ENCODE data around the gene SDK1.

Gene SDK1

DNA sequence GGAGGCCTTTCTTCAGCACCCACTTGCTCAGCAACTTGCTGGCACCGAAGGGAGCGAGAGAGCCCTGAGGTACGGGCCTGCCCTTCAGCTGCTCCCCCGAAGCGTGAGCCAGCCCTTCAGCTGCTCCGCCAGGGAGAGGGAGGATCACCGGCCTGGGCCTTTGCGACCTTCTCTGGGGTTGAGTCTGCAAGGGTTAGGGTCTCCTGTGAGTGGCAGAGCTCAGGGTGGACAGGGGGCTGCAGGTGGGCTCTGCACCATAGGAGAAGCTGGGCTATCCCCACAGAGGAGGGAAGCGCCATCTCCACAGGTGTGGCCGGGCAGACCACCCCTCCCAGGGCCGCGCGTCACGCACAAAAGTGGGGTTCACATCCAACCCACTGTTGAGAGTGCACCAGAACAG lies 890.5 kb downstream of the SDK1 start:
- no peak for DNase-seq

DNA sequence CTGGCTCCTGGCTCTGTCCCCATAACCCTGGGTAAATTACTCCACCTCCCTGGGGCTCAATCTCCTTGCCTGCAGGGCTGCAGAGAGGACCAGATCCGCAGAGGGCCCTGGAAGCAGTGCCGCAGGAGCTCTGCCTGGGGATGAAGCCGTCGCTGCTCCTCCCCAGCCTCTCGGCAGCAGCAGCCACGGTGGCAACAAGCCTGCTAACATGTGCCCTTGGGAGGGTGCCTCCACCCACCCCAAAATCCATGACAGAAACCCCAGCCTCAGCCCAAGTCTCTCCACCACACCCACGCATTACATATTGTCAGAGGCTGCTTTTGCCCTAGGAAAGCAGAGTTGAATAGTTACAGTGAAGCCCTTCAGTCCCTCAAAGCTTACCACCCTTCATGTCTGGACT lies 894.6 kb downstream of the SDK1 start:
- DNase-seq, result no peak

DNA sequence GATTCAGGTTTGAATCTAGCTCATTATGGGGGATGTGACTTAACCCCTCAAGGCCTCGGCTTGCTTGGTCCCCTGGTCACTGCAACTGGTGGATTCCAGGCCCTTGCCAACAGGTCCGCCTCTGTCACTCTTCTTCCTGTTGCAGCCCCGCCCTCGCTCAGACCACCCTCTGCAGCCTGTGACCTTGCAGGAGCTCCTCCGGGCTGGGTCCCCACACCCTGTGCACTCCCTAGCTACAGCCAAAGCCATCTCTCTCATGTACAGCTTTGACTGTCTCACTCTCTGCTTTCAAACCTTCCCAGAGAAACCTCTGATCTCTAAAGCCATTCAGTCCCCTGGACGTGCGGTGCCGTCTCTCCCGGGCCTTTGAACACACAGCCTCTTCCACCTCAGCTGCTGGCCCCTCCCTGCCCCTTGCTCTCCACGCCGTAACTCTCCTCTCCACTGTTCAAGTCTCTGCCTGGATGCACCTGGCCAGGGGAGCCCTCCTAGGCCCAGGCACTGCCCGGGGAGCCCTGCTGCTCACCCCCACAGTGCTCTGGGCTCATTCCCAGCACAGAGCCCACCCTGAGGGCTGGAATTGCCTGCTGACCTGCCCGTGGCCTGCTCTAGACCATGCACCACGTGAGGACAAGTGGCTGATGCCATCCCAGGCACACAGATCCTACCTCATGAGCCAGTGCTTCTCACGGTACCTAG lies 895.2 kb downstream of the SDK1 start:
- DNase-seq, result no peak

- no peak for DNase-seq
These were observed 897.2 kb downstream of the SDK1 start for GRCh38 chr7:4198301-4198700.

DNA sequence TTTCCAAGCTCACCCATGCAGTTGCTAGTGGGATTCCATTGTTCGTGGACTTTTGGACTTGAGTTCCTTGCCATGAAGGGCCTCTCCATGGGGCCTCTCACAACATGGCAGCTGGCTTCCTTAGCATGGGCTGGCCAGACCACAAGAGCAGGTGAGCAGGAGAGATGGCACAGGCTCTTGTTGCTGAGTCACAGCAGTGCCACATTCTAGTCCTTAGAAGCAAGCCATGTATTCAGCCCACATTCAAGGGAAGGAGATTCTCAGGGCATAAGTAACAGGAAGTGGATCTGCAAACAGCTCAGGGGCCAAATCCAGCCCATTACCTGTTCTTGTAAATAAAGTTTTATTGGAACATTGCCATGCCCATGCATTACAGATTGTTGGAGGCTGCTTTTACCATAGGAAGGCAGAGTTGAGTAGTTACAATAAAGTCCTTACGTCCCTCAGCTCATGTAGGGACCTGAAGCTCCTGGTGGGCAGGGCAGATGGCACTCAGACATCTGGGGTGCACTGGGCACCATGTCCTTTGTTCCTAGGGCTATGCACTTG lies 899.6 kb downstream of the SDK1 start:
- no peak for DNase-seq

- DNase-seq, result no peak
These were observed 900.5 kb downstream of the SDK1 start for GRCh38 chr7:4201566-4201965.

GRCh38 chr7:4202154-4202736 lies 901.2 kb downstream of the SDK1 start:
- DNase-seq, result no peak

DNA sequence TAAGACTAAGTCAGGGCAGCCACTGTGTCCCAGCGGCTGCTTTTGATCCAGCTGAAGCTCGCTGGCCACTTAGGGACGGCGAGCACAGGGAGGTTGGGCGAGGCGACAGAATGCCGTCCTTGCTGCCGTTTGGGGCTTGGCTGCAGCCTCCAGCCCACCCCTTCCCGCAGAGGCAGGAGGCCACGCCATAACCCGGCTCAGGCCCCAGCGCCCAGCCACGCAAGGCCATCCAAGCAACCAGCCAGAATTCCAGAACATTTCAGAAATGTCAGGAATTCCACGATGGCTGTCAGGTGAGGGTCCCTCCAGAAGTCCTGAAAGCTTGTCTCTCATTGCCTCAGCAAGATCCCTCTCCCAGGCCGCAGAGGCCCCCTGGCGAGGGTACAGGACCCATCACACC lies 901.9 kb downstream of the SDK1 start:
- DNase-seq, result no peak

DNA sequence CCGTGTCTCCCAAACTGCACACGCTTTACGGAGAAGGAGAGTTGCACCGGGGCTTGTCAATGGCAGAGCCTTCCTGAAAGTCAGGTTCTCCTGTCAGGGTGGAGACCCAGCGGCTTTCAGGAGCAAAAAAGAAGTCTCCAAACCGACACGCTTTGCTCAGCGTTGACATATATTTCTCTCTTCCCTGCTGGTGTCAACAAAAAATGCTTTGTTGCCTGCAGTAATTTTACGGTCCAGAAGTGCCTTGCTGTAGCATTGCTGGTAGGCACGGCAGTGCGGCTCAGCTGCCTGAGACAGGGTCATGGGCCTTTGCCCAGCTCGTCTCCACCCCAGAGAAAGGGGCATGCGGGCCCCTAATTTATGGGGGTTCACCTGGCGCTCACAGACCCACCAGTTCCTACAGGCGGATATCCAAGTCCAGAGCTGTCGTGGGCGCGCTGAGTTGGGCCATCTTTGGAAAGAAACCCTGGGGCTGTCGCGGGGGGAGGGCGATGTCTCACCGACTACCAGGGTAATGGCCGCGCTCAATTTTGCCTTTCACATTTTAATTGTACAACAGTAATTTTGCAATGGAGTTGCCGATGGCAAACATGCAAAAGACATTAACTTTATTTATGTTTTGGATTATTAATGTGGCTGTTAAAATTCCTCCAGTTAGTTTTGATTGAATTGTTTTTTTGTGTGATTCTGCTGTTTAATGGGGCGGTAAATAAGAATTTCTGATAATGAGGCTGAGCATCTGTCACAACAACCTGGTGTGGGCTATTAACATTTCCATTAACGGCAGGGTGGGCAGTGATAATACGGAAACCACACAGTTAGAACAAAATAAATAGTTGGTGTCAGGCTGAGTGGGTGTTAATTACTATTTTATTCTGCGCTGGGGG lies 902.8 kb downstream of the SDK1 start:
- no peak for DNase-seq

DNA sequence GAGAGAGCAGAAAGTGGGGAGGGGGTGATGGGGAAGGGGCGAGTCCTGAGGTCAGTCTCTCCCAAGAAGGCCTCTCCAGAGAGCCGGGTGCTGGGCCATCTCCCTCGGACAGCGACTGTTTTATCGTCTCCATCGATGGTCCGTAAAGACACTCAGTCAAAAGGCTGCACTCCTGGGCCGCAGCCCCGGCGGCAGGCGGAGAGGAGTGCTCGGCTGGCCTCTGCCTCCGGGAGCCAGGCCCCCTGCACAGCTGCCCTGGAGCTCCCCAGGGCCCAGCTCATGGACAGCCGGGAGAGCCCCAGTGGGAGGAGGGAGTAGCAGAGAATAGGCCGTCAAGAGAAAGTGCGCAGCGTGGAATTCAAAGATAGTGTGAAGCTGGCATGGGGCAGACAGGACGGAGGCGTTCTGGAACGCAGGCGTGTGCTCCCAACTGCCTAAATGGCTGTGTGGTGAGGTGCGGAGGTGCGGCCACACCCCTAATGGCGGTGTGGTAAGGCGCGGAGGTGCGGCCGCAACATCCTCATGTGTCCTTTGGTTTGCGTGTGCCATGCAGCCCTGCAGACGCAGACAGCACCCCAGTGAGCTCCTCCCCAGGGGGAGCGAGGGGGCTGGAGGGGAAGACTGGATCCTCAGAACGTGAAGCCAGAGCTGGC lies 903.6 kb downstream of the SDK1 start:
- no peak for DNase-seq

DNA sequence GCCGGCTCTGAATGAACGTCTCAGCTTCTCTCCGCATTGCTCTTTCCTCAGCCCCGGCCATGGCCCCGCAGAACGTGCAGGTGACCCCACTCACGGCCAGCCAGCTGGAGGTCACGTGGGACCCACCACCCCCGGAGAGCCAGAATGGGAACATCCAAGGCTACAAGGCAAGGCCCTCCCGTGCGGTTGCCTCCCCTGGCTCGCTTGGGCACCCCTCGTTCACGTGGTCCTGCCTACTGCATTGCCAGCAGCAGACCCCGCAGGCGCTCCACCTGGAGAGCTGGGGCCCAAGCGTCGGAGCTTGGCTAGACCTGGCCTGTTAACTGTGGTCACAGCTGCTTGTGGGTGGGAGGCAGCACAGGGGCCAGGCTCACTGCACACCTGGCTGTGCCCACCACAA lies 904.8 kb downstream of the SDK1 start:
- DNase-seq, result no peak

DNA sequence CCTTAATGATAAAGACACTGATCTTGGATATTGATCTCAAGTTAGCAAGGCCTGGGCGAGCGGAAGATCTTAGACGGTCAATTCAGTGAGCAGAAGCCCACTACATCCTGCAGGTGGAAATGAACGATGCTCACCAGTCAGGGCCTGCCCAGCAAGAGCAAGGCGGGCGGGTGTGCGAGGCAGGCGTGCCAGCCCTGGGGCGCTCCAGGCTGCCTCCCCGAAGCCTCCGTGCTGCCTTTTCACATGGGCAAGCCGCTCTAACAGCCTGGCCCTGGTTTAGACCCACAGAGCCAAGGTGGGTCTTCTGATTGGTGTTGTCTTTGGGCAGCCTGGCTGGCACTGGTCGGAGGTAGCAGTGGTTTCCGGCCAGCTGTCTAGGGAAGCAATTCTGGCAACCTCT lies 906.0 kb downstream of the SDK1 start:
- no peak for DNase-seq

DNA sequence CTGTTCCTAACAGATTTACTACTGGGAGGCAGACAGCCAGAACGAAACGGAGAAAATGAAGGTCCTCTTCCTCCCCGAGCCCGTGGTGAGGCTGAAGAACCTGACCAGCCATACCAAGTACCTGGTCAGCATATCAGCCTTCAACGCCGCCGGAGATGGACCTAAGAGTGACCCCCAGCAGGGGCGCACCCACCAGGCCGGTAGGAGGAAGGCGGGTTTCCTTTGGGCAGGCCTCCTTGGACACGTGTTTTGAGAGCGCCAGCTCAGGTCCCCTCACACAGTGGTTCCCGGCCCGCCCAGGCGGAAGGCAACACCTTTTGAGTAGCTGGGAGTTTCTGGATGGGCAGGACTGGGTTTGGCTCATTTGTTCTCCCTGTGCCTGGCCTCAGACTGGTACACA lies 907.0 kb downstream of the SDK1 start:
- DNase-seq, result no peak

DNA sequence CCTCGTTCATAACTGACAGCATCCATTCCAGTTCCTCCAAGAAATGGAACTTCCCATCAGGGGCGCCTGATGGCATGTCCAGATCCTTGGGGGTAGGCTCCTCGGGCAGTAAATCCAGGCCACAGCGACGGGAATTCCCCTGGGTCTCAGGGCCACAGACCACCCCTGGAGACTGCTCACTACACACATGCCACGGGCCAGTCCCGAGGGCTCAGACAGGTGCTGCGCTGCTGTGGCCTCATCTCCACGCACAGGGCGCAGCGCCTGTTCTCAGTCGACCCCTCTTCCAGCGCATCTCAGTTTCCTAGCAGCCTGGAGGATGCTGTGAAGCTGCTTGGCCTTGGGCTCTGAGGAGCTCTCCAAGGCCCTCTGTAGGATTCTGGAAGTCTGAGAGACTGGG lies 907.5 kb downstream of the SDK1 start:
- no peak for DNase-seq

DNA sequence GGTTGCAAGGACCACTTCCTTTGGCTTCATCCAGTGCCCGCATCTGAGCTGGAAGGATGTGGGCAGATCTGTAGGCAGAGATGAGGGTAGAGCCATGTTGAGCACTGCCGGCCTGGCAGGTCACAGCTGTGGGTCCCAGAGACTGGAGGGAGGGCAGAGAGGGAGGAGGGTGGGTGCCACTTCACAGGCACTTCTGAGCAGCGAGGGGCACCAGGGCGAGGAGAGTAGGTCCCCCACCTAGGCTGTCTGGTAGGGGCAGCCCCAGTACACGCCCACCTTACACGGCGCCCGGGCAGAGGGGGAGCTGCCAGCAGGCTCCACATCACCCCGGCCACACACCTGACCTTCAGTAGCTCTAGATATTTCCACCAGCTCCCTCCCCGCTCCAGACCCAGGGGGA lies 908.1 kb downstream of the SDK1 start:
- DNase-seq, result no peak

DNA sequence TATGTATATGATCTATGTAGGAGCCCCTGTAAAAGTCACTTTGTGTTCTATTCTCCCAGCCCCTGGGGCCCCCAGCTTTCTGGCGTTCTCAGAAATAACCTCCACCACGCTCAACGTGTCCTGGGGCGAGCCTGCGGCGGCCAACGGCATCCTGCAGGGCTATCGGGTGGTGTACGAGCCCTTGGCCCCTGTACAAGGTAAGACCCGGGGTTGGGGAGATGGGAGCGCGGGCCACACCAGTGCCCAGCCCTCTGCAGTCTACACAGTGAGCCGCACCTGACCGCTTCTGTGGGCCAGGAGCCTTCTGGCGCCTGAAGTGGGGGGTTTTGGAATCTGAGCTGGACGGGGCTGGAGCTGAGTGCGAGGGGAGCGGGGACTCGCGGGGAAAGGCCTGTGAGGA lies 908.9 kb downstream of the SDK1 start:
- no peak for DNase-seq

DNA sequence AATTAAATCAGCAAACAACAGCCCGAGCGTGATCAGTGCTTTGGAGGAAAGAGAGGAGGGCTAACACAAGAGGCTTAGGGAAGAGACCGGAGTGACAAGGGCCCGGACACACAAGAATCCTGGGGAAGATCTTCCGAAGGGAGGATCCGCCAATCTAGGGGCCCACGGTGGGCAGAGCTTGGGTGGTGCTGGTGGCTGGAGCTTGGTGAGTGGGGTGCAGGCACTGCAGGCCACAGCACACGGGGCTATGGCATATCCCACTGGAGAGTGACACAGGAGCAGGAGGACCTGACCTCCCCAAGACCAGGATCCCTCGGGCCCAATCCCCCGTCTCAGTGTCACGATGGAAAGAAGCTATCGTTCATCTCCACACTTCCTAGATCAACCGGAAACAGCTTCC lies 909.8 kb downstream of the SDK1 start:
- no peak for DNase-seq

- DNase-seq, result no peak
These were observed 910.2 kb downstream of the SDK1 start for GRCh38 chr7:4211261-4211660.

- no peak for DNase-seq
These were observed 911.3 kb downstream of the SDK1 start for GRCh38 chr7:4212376-4212775.

- no peak for DNase-seq
These were observed 913.5 kb downstream of the SDK1 start for GRCh38 chr7:4214291-4215155.

- DNase-seq, result no peak
These were observed 914.2 kb downstream of the SDK1 start for GRCh38 chr7:4215176-4215720.

GRCh38 chr7:4216016-4216415 lies 915.0 kb downstream of the SDK1 start:
- no peak for DNase-seq
